SH-SY5Y (cell line): ENCODE measurements around the gene AIMP2.

Experiments used
- GATA2 ChIP-seq: IDR thresholded peaks from 2 replicates; pipeline ENCODE4 v1.6.1; 2011; ENCODE audit warnings: mild to moderate bottlenecking, low read depth, low read length
- GATA3 ChIP-seq: IDR thresholded peaks from 2 replicates; pipeline ENCODE4 v1.6.1; 2011; ENCODE audit warnings: low read depth, mild to moderate bottlenecking, low read length, moderate library complexity

GRCh38 chr7:6035165-6035564, 26.1 kb downstream of the AIMP2 start:
- TF ChIP-seq GATA3 (no peak), GATA2 (no peak)
